ENCODE results near the gene GFER. TPM values are rescaled to one million over a fixed set of nuclear protein-coding genes. Genes with fewer than 3 reads are reported as not detected.

Gene GFER
- total and polyA plus RNA-seq, 8 donors: 17.1 to 62.0 (median 25.9) TPM

DNA sequence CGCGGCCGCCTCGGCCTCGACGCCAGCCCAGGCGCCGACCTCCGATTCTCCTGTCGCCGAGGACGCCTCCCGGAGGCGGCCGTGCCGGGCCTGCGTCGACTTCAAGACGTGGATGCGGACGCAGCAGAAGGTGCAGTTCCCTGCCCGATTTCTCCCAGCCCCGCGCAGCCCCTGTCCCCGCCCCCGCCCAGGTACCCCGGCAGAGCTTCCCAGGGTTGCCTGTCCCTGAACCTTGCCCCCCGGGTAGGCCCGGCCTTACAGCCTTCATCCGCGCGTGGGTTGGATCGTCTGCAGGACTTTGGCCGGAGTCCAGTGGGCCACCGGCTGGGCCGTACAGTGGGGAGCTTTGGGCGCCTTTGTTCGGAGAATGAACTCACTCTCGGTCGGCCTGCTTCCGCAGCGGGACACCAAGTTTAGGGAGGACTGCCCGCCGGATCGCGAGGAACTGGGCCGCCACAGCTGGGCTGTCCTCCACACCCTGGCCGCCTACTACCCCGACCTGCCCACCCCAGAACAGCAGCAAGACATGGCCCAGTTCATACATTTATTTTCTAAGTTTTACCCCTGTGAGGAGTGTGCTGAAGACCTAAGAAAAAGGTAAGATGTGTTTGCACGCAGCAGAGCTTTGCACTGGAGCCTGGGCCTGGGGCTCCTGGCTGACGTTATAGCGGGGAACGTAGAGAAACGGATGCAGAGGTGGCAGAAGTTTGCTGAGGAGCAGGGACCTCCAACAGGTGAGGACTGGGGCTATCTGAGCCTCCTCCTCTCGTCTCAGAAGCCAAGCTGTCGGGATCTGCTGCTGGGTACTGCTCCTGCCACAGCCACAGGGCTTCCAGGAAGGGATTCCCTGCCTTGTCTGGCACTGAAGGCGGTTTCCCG, 593 bp downstream of the GFER start:
- 9 to 12% methylated on average over 38 to 58 of the region's 58 CpGs for WGBS, 2 donors
- no peak for FAIRE-seq

DNA sequence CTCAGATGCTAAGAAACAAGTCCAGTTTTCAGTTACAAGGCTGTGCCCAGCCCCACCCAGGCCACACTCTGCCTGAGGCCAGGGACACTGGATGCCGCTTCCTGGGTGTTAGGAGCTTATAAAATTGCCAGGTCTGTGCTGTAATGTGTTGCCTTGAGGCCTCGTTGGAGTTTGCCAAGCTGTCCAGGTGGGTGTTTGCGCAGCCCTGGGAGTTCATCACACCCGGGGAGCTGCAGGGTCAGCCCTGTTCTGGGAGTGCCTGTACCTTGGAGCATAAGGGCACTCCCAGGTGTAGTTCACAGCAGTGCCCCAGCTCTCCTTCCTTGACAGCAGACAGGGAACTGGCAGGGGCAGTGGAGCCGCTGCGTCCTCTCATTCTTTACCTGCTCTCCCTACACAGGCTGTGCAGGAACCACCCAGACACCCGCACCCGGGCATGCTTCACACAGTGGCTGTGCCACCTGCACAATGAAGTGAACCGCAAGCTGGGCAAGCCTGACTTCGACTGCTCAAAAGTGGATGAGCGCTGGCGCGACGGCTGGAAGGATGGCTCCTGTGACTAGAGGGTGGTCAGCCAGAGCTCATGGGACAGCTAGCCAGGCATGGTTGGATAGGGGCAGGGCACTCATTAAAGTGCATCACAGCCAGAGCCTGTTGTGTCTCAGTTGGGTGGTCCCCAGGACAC, 1.6 kb downstream of the GFER start:
- TF ChIP-seq, protein P1, sequence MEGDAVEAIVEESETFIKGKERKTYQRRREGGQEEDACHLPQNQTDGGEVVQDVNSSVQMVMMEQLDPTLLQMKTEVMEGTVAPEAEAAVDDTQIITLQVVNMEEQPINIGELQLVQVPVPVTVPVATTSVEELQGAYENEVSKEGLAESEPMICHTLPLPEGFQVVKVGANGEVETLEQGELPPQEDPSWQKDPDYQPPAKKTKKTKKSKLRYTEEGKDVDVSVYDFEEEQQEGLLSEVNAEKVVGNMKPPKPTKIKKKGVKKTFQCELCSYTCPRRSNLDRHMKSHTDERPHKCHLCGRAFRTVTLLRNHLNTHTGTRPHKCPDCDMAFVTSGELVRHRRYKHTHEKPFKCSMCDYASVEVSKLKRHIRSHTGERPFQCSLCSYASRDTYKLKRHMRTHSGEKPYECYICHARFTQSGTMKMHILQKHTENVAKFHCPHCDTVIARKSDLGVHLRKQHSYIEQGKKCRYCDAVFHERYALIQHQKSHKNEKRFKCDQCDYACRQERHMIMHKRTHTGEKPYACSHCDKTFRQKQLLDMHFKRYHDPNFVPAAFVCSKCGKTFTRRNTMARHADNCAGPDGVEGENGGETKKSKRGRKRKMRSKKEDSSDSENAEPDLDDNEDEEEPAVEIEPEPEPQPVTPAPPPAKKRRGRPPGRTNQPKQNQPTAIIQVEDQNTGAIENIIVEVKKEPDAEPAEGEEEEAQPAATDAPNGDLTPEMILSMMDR (IDR thresholded peaks at IDR 0.05): no peak
- peaks cover 11 to 20% (median 16%) of the 10 kb centered on the region in 3 donors for H3K4me1 ChIP-seq
- DNase-seq (peak in 1 of 6 donors; percentile 67), ATAC-seq (no peak), FAIRE-seq (no peak)
- H3K9me3 ChIP-seq: no peaks in the 10 kb centered on the region
- WGBS, 2 donors: 89 to 92% methylated on average over 14 of the region's 14 CpGs
- H3K4me3 ChIP-seq: no peak overlapping the region
- peaks cover 0 to 3% (median 0%) of the 10 kb centered on the region in 3 donors for H3K36me3 ChIP-seq
- intact Hi-C loops (cut with DNase I): no loop called here
- H3K27me3 ChIP-seq: peaks cover 0 to 3% (median 0%) of the 10 kb centered on the region in 4 donors
- H3K27ac ChIP-seq: no peak overlapping the region

More for the DNA sequence above, 593 bp downstream of the GFER start:
- peak in 3 of 6 donors; percentile 56 to 82 (median 76) for DNase-seq
- ATAC-seq: peak in 1 of 4 donors; percentile 3
- H3K27me3 ChIP-seq: no peaks in the 10 kb centered on the region
- no peaks in the 10 kb centered on the region for H3K9me3 ChIP-seq
- peak overlapping the region; percentile 47 to 78 (median 69) for H3K27ac ChIP-seq
- peaks cover 7 to 20% (median 16%) of the 10 kb centered on the region in 3 donors for H3K4me1 ChIP-seq
- H3K4me3 ChIP-seq: peak overlapping the region; percentile 84 to 95 (median 94)
- intact Hi-C loops (cut with DNase I): no loop called here
- H3K36me3 ChIP-seq: peaks cover 0 to 3% (median 0%) of the 10 kb centered on the region in 3 donors
- TF ChIP-seq, protein P1 (IDR thresholded peaks at IDR 0.05): no peak

DNA sequence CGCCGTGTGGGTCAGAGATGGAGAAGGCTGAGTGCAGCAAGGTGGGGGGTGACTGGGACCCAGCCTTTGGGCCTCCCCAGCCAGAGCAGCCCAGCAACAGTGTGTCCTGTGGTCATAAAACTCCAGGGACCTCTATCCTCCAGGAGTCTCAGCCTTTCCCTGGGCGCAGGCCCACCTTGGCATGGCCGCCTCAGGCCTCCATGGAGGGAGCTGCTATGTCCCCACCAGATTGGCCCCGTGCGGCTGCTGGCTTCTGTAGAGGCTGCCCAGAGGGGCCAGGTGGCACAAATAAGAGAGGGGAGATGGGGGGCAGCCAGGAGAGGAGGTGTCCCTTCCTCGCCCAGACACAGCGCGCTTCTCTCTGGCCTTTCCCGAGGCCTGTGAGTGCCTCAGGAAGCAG, 3.2 kb downstream of the GFER start:
- no peak for FAIRE-seq
- TF ChIP-seq, protein P1 (IDR thresholded peaks at IDR 0.05): no peak
- WGBS, 2 donors: 92 to 95% methylated on average over 10 of the region's 10 CpGs
- Histone ChIP-seq H3K4me1 (peaks cover 14 to 27% (median 22%) of the 10 kb centered on the region in 3 donors), H3K27ac (no peak overlapping the region), H3K36me3 (peaks cover 0 to 3% (median 0%) of the 10 kb centered on the region in 3 donors), H3K4me3 (no peak overlapping the region), H3K27me3 (peaks cover 0 to 11% (median 0%) of the 10 kb centered on the region in 4 donors), H3K9me3 (no peaks in the 10 kb centered on the region)
- intact Hi-C loops (cut with DNase I): no loop called here
- no peak for ATAC-seq
- peak in 1 of 6 donors; percentile 77 for DNase-seq

DNA sequence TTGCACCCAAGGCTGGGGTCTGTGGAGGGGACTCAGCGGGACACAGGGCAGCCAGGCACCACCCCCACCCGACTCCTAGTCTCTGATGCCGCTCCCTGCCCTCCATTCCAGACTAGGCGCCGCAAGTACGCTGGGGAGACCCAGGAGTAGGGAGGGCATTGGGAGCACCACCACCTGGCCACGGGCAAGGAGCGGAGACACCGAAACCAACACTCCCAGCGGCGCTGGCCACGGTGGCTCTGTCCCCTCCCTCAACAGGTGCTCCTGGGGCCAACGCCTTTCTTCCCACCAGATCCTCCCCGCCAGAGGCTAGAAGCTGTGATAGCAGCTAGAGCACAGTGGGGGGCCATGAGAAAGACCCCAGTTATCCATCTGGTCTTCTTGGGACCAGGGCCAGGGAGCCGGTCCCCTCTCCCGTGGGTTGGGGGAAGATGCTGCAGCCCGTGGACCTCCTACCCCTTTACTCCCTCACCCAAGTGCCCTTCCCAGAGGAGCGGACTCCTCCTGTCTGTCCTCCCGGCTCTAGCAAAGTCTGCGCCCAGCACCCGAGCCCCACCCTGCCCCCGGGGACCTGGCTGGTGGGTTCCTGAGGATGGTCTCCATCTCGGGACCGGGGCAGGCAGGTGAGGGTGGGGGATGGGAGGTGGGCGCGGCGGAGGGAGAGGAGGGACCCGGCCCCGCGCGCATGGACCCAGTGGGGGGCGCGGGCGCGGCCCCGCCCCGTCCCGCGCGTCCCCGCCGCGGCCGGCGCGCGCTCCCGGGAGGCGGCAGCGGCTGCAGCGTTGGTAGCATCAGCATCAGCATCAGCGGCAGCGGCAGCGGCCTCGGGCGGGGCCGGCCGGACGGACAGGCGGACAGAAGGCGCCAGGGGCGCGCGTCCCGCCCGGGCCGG, 5.5 kb downstream of the GFER start, which contains the start of gene SYNGR3:
SYNGR3 (plus strand) TSS at position 762 of the 892 bp plus-strand sequence. CDS start 133 bp downstream, outside the sequence.
- no peaks in the 10 kb centered on the region for H3K9me3 ChIP-seq
- TF ChIP-seq, protein P1 (IDR thresholded peaks at IDR 0.05): no peak
- FAIRE-seq: no peak
- H3K4me3 ChIP-seq: peak within 1 kb of the TSS in 2 of 4 donors; percentile 21 to 36
- peaks cover 0 to 11% (median 0%) of the 10 kb centered on the region in 4 donors for H3K27me3 ChIP-seq
- peaks cover 0 to 3% (median 0%) of the 10 kb centered on the region in 3 donors for H3K36me3 ChIP-seq
- DNase-seq: peak in 2 of 6 donors; percentile 63 to 77
- H3K27ac ChIP-seq: no peak within 1 kb of the TSS
- peak in 1 of 4 donors; percentile 36 for ATAC-seq
- WGBS, 2 donors: 4 to 5% methylated on average over 22 to 67 of the region's 67 CpGs
- peaks cover 14 to 27% (median 18%) of the 10 kb centered on the region in 3 donors for H3K4me1 ChIP-seq
- intact Hi-C loops (cut with DNase I): no loop called here

Measured in pancreas (tissue), 10 donors.